HepG2 (cell line): ENCODE measurements around the gene MRNIP. TPM values are rescaled to one million over a fixed set of nuclear protein-coding genes. Genes with fewer than 3 reads are reported as not detected.

Source experiments
- AKNA ChIP-seq: sonication (generic); formaldehyde crosslinking; IDR thresholded peaks from 2 replicates; pipeline ENCODE4 v1.4.0; 2020; ENCODE audit warnings: missing genetic modification reagents, borderline replicate concordance
- BORCS8-MEF2B ChIP-seq: sonication (generic); formaldehyde crosslinking; IDR thresholded peaks from 2 replicates; pipeline ENCODE4 v1.8.0; 2022; ENCODE audit warnings: mild to moderate bottlenecking, missing genetic modification reagents
- CAMTA2 ChIP-seq: sonication (generic); formaldehyde crosslinking; IDR thresholded peaks from 2 replicates; pipeline ENCODE4 v1.4.0; 2020; ENCODE audit warnings: mild to moderate bottlenecking, missing genetic modification reagents, borderline replicate concordance
- CBX5 ChIP-seq: sonication (generic); formaldehyde crosslinking; IDR thresholded peaks from 2 replicates; pipeline ENCODE4 v1.4.0; 2020; ENCODE audit warnings: missing genetic modification reagents, borderline replicate concordance
- EED ChIP-seq: sonication (generic); formaldehyde crosslinking; IDR thresholded peaks from 2 replicates; pipeline ENCODE4 v1.5.0; 2020; ENCODE audit warnings: mild to moderate bottlenecking, missing genetic modification reagents
- IKZF5 ChIP-seq: IDR thresholded peaks from 2 replicates; pipeline ENCODE4 v1.6.1; 2018; ENCODE audit warnings: missing genetic modification reagents, mild to moderate bottlenecking, missing compliant biosample characterization
- MAF1 ChIP-seq: sonication (generic); formaldehyde crosslinking; IDR thresholded peaks from 2 replicates; pipeline ENCODE4 v1.5.0; 2020; ENCODE audit warnings: missing genetic modification reagents, borderline replicate concordance
- MTERF4 ChIP-seq: sonication (generic); formaldehyde crosslinking; IDR thresholded peaks from 2 replicates; pipeline ENCODE4 v1.8.0; 2023; ENCODE audit warnings: mild to moderate bottlenecking, missing genetic modification reagents
- NFKB2 ChIP-seq: sonication (generic); formaldehyde crosslinking; IDR thresholded peaks from 2 replicates; pipeline ENCODE4 v1.4.0; 2020; ENCODE audit warnings: missing genetic modification reagents, borderline replicate concordance
- THAP8 ChIP-seq: sonication (generic); formaldehyde crosslinking; IDR thresholded peaks from 2 replicates; pipeline ENCODE4 v1.5.1; 2020; ENCODE audit warnings: missing genetic modification reagents, mild to moderate bottlenecking, borderline replicate concordance
- ZFX ChIP-seq: sonication (generic); formaldehyde crosslinking; IDR thresholded peaks from 2 replicates; pipeline ENCODE4 v1.4.0; 2020; ENCODE audit warnings: mild to moderate bottlenecking, low read depth, missing genetic modification reagents, moderate library complexity
- ZHX2 ChIP-seq, 2 experiments: sonication (generic) in 1 of 2; formaldehyde crosslinking in 1 of 2; IDR thresholded peaks; 2 replicates each; pipeline versions ENCODE4 v1.6.1 to v1.9.0; 2014 to 2022; ENCODE audit warnings: antibody characterized with exemption in 1 of 2, borderline replicate concordance in 1 of 2, inconsistent platforms in 1 of 2, low read depth in 1 of 2, missing genetic modification reagents in 1 of 2
- ZNF567 ChIP-seq: sonication (generic); formaldehyde crosslinking; IDR thresholded peaks from 2 replicates; pipeline ENCODE4 v1.8.1; 2023; ENCODE audit warnings: mild to moderate bottlenecking, missing genetic modification reagents, borderline replicate concordance
- ZNF724P ChIP-seq: sonication (generic); formaldehyde crosslinking; IDR thresholded peaks from 2 replicates; pipeline ENCODE4 v1.8.0; 2022; ENCODE audit warnings: missing genetic modification reagents, borderline replicate concordance
- polyA plus RNA-seq, 8 experiments: library from polyadenylated mRNA; depleted of rRNA in 3 of 8; stranded (reverse) in 7 of 8; unstranded in 1 of 8; fragments of >200 nt; fragmentation: Illumina TruSeq in 4 of 8; extraction: Trizol in 4 of 8; gene quantifications; 2 replicates each; pipeline versions ENCODE4 v1.2.1 to v1.2.3, GENCODE V29; 2011 to 2016; ENCODE audit warnings: low read depth in 4 of 8, missing spikeins in 1 of 8, mixed read lengths in 1 of 8; ENCODE audit not compliant: insufficient read depth in 1 of 8
- total RNA-seq, 5 experiments: library from RNA; depleted of rRNA; stranded (reverse); fragments of >200 nt; fragmentation: Illumina TruSeq; extraction: Trizol; gene quantifications; 2 replicates each; pipeline ENCODE4 v1.2.3, GENCODE V29; 2016; ENCODE audit warnings: low read depth in 1 of 5

The MRNIP gene
- total and polyA plus RNA-seq, 2 of the 13 experiments (the other 11 are each of a cell fraction or from before 2014, with no cell fraction given) = 15.5 to 34.1 TPM

GRCh38 chr5:179818746-179819295 is 39.8 kb downstream of the MRNIP start (continued):
- peak; percentile 89 for TF ChIP-seq IKZF5 (CRISPR knock-in tag)
- TF ChIP-seq BORCS8-MEF2B (CRISPR knock-in tag) = peak; percentile 48; the same call in 1 of the 2 replicates
- TF ChIP-seq CBX5 (CRISPR knock-in tag) = no peak; the same call in 1 of the 2 replicates
- 0 out of 2 replicates have a peak, but pooled peaks have one; percentile 84 for TF ChIP-seq THAP8 (CRISPR knock-in tag)
- no peak for TF ChIP-seq MTERF4
- no peak for TF ChIP-seq ZNF567 (CRISPR knock-in tag)
- TF ChIP-seq AKNA (CRISPR knock-in tag) = no peak
- TF ChIP-seq ZFX (CRISPR knock-in tag) = peak; percentile 86
- TF ChIP-seq ZNF724P (CRISPR knock-in tag) = no peak
- TF ChIP-seq MAF1 = no peak
- TF ChIP-seq NFKB2 (CRISPR knock-in tag) = 0 out of 2 replicates have a peak, but pooled peaks have one; percentile 61
- TF ChIP-seq EED (CRISPR knock-in tag) = no peak
- TF ChIP-seq CAMTA2 (CRISPR knock-in tag) = no peak
- TF ChIP-seq ZHX2 (IDR thresholded peaks at IDR 0.05; ENCODE audit: low read depth) = no peak
- TF ChIP-seq ZHX2 (CRISPR knock-in tag; IDR thresholded peaks at IDR 0.05; ENCODE audit: borderline replicate concordance) = no peak
